Mammary epithelial cell (primary cell): ENCODE measurements around the gene EPG5.

Experiments
- EZH2 ChIP-seq: IDR thresholded peaks from 2 replicates; pipeline ENCODE4 v1.6.1; 2012; ENCODE audit warnings: low read length, inconsistent platforms, borderline replicate concordance
- TF ChIP-seq, protein P1 (sequence below), 2 donors: IDR thresholded peaks in 1 of 2; conservative IDR thresholded peaks in 1 of 2; 2 replicates each; pipeline ENCODE4 v1.5.1; 2011 to 2012; ENCODE audit warnings: inconsistent platforms in 2 of 2, low read length in 2 of 2, mild to moderate bottlenecking in 2 of 2, control low read depth in 1 of 2, low read depth in 1 of 2; ENCODE audit not compliant: insufficient read depth in 1 of 2; ENCODE audit errors: extremely low read depth in 1 of 2

DNA sequence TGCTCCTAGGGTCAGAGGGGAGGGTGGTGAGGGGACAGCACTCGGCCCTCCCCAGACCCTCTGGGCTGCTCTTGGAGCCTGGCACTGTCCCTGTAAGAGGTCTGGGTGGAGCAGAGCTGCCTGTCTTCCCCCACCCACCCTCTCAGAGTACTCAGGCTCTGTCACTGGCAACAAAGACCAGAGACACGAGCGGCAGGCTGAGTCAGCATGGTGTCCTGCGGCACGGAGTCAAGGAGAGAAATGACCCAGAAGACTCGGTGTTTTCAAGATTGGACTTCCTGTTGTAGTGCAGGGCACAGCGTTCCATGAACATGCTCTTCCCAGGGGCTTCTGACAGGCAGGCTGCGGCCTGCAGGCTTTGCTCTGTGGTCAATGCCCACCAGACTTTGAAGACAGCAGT lies 121.7 kb downstream of the EPG5 start:
- TF ChIP-seq, protein P1, sequence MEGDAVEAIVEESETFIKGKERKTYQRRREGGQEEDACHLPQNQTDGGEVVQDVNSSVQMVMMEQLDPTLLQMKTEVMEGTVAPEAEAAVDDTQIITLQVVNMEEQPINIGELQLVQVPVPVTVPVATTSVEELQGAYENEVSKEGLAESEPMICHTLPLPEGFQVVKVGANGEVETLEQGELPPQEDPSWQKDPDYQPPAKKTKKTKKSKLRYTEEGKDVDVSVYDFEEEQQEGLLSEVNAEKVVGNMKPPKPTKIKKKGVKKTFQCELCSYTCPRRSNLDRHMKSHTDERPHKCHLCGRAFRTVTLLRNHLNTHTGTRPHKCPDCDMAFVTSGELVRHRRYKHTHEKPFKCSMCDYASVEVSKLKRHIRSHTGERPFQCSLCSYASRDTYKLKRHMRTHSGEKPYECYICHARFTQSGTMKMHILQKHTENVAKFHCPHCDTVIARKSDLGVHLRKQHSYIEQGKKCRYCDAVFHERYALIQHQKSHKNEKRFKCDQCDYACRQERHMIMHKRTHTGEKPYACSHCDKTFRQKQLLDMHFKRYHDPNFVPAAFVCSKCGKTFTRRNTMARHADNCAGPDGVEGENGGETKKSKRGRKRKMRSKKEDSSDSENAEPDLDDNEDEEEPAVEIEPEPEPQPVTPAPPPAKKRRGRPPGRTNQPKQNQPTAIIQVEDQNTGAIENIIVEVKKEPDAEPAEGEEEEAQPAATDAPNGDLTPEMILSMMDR (conservative IDR thresholded peaks at IDR 0.05 in 1 of 2, IDR thresholded peaks at IDR 0.05 in 1 of 2; ENCODE audit: extremely low read depth in 1 of 2, insufficient read depth in 1 of 2, low read depth in 1 of 2, low read length in 2 of 2) = no peak
- no peak for TF ChIP-seq EZH2
